ENCODE measurements around the gene ELMO3.
A peak's percentile ranks its signal among the peaks of the same experiment; 100 is the strongest.

Gene ELMO3, protein sequence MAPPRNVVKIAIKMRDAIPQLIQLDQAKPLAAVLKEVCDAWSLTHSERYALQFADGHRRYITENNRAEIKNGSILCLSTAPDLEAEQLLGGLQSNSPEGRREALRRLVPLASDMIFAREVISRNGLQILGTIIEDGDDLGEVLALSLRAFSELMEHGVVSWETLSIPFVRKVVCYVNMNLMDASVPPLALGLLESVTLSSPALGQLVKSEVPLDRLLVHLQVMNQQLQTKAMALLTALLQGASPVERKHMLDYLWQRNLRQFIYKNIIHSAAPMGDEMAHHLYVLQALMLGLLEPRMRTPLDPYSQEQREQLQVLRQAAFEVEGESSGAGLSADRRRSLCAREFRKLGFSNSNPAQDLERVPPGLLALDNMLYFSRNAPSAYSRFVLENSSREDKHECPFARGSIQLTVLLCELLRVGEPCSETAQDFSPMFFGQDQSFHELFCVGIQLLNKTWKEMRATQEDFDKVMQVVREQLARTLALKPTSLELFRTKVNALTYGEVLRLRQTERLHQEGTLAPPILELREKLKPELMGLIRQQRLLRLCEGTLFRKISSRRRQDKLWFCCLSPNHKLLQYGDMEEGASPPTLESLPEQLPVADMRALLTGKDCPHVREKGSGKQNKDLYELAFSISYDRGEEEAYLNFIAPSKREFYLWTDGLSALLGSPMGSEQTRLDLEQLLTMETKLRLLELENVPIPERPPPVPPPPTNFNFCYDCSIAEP

DNA sequence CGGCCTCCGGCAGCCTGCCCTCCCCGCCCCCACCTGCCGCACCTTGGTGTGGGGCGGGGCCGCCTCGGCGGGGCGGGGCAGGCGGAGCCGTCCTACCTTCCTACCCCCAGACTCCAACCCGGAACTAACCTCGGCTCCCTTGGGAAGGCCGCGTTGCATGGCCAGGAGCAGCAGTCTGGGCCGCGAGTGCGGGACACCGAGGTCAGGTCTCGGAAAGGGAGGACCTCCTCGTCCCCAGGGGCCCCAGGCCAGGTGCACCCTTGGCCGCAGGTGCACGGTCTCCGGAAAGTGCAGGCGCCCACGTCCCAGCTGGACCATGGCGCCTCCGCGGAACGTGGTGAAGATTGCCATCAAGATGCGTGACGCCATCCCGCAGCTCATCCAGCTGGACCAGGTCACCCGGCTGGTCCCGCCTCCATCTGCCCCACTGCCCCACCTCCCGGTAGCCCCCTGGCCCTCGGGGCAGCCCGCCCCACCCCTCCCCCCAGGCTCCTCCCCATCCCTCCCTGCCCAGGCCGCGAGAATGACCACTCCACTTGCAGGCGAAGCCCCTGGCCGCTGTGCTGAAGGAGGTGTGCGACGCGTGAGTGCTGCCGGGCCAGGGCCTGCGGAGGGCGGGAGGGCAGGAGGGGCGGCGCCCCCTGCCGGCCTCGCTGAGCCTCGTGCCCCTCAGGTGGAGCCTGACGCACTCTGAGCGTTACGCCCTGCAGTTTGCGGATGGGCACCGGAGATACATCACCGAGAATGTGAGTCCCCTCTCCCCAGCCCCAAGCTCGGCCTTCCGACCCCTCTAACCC lies at the start of gene ELMO3:
TSS of gene ELMO3 (plus strand) at position 121 of the 797 bp plus-strand sequence. CDS start at position 317, 196 bp downstream.
- no peak for DNase-seq

DNA sequence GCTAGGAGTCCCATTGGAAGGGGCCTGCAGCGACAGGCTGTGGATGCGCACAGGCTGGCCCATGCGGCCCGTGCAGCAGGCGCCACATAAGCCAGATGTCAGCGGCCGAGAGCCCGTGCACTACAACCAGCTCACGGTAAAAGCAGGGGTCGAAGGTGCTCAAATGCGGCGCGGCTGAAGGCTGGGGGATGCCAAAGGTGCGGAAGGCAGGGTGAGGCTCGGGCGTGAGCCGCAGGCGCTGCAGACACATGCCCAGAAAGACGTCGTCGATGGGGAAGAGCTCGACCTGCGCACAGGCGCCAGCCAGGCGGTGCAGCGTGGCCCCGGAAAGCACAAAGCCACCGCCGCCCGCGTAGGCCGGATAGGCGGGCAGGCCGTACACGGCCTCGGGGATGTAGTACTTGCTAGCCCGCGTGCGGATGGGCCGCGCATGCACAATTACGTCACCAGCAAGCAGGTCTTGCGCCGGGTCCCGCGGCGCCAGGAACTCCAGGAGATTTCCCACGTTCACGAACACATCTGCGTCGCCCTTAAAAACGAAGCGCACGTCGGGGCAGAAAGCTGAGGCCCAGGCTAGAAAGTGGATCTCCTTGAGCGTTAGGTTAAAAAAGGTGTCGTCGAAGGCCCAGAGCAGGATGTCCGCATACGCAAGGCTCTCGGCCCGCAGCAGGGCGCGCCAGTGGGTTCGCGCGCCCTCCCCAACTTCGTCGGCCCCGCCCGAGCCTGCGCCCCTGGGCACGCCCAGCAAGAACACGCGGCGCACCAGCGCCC lies 49.5 kb upstream of the ELMO3 start:
- no peak for DNase-seq

DNA sequence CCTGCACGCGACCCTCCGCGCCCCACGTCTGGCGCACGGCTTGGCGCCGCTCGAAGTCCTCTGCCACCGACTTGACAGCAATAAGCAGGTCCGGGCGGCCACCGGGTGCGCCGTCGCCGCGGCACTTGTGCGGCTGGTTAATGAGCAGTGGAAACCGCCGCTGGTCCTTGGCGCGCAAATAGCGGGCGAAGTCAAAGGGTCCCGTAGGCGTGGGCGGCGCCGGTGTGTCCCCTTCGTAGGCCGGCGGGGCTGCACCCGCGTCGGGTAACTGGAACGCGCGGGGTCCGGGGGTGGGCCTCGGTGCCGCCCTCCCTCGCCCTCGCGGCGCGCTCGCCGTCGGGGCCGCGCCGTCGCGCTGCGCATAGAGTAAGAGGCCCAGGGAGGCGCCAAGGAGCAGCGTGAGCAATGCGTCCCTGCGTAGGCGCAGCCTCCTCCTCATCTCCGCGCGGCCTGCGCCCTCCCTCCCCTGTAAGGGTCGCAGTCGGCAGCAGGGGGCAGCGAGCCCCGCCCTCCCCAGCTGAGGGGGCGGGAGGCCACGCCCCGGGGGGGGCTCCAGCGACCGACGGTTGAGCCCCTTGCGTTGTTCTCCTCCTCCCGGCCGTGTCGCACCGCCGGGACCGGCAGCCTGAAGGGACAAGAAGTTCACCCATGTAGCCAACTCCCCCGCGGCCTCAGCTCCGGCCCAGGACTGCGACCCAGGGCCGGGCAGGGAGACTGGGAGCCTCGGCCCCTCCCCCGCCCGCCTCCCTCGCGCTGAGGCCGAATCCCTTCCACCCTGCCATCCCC lies 48.7 kb upstream of the ELMO3 start:
- no peak for DNase-seq

DNA sequence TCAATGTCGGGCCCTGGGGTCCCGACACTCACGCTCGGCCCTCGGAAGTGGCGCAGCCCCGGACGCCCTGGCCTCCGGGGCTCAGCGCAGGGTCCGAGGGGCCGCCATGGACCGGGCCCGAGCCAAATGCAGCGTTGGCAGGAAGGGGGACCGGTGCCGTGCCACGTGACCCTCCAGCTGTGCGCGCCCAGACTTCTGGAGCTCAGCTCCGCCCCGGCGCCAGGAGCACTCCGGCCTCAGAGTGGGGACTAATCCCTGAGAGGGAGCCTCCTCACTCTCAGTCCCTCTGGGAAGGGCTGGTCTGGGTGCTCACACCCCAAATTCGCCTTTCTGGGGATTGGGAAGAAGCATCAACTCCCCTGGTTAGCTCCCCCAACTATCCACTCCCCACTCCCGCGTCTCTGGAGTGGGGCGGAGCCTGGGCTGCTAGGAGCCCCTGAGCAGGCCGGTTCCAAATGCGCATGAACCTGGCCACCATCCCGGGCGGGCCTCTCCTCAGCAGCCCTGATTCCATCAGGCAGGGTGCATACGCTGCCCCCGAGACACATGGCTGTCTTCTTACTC lies 48.0 kb upstream of the ELMO3 start, which contains the start of gene B3GNT9:
TSS of gene B3GNT9 (minus strand) at position 166 of the 564 bp plus-strand sequence. CDS start 513 bp downstream, outside the sequence.
- no peak for DNase-seq

DNA sequence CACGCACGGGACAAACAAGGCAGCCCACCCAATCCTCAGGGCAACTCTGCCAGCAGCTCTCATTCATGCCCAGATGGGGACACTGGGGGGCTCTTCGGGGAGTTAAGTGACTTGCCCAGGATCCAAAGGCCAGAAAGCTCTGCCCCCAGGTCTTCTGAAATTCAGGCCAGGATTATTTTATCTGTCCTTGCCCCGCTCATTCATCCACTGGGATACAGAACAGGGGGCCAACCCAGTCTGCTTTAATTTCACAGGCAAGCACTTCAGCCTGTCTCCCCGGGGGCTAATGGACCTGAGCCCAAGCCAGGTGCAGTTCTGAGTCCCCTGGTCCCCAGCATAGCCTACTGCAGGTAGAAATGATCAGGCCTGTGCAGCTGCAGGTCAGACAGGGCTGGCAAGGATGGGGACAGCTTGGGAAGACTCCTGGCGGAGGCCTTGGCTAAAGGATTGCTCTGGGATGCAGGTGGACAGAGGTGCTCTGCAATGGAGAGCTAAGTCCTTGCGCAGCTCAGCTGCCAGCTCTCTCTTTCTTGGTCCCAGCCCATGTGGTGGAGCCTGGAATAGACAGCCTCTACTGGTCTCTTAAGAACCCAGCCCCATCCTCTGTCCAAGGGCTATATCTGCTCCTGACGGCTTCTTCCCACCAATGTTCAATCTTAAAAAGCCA lies 47.4 kb upstream of the ELMO3 start:
- DNase-seq, result no peak

DNA sequence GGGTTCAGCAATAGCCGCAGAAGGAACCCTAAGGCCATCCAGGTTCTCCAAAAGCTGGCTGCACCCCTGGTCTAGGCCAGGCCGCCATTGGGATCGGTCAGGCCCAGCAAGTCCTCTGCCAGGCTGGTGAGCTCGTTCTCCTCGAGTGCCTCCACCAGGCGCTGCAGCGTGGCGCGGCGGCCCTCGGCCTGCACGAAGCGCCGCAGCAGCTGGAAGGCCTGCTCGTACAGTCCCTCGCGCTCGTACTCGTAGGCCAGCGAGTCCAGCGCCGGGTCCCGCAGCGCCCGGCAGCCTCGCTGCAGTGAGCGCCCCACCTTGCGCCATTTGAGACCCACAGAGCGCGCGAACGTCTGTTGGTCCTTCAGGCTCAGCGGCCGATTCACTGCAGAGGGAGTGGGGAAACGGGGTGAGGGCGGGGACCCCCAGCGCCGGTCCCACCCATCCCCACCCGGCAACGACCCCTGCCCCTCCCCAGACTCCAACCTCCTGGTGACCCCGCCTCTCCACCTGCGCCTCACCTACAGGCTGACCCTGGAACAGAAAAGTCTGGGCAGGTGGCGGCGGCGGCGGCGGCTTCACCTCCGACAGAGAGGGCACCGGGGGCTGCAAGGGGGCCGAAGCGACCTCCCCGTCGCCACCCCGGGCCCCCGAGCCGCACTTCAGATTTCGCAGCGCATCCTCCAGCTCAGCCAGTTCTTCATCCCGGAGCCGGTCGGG lies 44.2 kb upstream of the ELMO3 start:
- DNase-seq, result no peak

DNA sequence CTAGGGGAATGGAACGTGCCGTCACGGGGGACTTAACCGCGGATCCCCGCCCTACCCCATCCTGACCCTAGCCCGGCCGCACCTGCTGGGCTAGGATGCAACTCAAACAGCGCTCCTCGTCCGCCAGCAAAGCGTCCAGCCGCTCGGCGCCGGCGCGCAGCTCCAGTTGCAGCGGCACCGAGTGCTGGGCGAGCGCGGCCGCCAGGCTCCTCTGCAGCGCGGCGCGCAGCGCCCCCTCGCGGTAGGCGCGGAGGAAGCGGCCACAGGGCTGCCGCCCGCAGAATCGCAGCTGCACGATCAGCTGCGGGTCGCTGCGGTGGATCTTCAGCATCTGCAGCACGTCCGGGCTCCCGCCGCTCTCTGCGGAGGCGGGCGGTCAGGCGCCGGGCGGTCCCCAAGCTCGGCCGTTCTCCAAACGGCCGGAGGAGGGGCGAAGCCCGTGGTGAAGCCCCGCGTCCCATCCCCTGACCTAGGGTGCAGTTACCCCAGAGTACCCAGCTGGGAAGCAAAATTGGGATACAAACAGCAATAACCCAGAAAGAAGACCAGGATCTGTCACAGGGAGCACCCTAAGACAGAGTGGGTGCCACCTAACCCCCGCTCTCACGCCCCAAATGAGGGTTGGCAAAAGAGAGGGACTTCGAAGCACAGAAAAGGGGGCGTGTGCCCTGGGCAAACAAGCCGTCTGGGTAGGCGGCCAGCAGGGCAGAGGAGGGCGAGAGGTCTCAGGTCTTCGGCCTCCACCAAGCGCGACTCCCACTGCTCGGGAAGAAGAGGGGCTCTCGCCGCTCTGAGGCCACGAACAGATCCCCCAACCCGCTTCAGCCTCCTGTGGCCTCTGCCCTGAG lies 43.4 kb upstream of the ELMO3 start:
- DNase-seq, result peak; percentile 60 to 80 (median 67)

DNA sequence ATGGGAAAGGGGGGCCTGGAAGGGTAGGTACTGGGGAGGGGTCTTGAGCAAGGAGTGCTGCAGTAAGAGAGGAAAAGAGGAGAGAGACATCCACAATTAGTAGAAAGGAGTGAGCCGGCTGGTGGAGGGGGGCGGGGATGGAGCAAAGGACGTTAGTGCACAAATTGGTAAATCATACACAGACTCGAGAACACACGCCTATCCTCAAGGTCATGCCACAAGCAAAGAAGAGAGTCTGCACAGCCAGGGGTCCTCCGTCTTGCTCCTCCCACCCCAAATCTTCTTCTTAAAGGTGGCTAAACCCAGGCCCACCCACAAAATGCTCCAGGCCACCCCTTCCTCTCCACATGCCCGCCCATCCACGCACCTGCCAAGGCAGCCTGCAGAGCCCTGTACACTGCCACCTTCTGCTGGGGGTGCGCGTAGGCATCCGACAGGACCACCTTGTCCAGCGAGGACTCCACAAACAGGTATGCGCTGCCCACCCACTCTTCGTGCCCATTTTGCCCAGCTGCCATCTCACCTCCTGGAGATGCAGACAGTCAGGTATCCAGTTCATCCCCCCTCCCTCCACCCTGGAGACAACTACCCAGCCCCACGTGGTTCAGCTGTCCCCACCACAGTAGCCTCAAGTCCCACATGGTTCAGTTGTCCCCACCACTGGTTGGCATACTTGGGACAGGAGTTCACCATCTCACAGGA lies 42.6 kb upstream of the ELMO3 start:
- DNase-seq, result no peak

DNA sequence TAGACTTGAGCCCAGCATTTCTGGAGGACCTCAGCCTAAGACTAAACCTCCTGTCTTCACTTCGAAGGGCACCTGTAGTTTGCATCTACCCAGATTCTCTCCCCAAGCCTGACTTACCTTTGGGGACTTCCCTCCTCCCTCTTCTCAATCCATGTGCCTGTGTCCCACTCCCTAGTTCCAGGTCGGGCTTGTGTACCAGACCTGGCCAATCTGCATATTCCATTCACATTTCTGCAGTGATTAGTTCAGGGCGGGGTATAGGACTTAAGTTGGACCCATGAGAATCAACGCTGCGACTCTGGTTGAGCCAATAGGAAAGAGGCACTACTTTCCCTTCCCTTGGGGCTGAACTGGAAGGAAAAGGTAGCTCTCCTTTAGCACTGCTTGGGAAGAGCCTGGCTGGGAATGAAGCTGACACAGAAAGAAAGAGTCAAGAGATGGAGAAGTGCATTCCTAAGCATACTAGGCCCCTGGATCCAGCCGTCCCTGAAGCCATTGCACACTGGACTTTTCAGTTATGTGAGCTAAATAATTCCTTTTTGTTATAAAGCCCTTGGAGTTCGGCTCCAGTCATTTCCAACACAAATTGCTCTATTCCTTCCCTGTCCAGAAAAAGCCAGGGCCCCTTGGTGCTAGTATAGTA lies 41.7 kb upstream of the ELMO3 start:
- DNase-seq, result no peak

DNA sequence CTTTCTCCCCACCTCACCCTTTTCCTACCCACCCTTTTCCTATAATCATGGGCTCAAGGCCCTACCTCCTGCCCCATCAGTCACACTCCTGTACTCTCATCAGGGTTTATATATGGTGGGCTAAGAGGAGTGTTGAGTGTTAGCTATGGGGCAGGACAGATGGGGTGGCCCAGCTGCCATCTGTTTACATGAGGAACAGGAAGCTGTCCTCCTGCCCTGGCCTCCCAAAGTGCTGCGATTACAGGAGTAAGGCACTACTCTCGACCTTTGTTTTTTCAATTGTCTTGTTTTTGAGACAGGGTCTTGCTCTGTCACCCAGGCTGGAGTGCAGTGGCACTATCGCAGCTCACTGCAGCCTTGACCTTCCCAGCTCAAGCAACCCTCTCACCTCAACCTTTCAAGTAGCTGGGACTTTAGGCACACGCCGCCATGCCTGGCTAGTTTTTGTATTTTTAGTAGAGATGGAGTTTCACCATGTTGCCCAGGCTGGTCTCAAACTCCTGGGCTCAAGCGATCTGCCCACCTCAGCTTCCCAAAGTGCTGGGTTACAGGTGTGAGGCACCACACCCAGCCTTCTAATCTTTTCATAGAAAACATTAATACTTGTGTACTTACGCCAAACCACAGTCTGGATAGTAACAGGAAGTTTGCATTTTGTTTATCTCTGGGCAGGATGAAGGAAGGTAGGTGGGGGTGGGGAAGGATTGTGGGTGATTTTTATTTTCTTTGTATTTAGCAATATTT lies 40.9 kb upstream of the ELMO3 start:
- DNase-seq, result no peak

DNA sequence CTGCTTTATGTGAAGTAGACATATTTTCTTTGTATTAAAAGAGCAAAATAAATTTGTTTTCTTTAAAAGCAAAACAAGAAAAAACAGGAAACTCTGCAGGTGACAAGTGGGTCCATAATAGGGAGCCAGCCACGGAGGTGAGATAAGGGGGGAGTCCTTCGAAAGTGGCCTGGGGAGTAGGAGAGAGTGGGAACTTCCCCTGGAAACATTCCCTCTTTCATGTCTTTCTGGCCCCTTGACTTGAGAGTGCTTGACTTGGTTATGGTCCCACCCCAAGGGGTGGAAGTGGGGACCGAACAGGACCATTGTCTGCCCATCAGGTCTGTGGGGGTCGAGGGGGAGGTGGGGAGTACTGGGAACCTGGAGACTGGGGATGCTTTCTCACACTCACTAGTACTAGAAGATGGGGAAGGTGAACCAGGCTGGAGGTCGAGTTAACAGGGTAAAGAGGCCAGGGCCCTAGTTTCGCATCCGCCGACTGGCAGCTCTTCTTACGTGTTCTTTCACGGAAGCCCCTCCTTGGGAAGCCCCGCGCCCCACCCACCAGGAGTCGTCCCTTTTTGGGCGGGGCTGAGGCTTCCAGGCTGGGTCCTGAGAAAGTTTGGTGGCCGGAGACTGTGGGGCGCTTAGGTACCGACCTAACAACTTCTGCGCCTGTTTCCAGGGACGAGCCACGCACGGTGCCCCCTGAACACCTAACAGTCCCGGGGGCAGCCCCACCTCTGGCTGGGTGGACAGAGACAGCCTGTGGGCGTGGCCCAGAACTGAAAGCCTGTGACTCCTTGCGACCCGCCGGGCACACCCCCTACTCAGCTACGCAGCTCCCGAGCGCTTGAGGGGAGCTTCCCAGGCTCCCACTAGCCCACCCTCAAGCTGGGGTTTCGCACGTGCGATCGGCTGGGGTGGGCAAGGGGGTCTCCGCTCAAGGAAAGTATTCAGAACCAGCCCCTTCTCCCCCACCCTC lies 40.0 kb upstream of the ELMO3 start:
- peak in 2 of 4 experiments; percentile 50 to 67 for DNase-seq

DNA sequence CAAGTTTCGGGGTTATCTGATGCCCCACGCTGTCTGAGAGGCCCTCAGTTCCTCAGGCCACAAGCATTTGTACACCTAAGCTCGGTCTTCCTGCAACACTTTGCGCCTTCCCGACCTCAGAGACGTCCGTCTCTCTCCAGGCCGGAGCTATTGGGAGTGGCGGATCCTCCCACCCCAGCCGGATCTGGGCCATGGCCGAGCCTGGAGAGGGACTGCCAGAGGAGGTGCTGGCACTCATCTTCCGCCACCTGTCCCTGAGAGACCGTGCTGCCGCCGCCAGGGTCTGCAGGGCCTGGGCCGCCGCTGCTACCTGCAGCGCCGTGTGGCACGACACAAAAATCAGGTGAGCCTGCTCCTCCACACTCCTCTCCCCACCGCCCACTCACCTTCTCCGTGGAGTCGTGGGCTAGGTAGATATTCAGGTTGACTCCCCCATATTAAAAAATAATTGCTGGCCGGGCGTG lies 37.3 kb upstream of the ELMO3 start:
- DNase-seq, result no peak

DNA sequence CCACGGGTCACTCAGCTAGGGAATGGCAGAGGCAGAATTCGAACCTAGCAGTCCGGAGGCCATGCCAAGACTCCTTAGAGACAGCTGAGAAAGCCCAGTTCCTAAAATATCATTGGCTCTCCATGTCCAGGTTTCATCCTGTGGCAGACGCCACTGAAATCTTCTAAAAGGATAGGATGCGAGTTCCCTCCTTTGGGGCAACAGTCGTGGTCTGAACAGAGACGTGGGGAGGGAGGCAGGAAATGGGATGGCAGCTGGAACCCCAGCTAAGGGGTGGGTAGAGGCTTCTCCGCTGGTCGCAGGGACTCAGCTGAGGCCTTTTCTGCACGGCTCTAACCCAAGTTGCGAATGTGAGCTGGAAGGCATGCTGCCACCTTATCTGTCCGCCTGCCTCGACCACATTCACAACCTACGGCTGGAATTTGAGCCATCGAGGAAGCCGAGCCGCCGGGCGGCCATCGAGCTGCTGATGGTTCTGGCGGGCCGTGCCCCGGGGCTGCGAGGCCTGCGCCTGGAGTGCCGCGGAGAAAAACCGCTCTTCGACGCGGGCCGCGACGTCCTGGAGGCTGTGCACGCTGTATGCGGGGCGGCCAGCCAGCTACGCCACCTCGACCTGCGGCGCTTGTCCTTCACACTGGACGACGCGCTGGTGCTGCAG lies 36.3 kb upstream of the ELMO3 start:
- no peak for DNase-seq

DNA sequence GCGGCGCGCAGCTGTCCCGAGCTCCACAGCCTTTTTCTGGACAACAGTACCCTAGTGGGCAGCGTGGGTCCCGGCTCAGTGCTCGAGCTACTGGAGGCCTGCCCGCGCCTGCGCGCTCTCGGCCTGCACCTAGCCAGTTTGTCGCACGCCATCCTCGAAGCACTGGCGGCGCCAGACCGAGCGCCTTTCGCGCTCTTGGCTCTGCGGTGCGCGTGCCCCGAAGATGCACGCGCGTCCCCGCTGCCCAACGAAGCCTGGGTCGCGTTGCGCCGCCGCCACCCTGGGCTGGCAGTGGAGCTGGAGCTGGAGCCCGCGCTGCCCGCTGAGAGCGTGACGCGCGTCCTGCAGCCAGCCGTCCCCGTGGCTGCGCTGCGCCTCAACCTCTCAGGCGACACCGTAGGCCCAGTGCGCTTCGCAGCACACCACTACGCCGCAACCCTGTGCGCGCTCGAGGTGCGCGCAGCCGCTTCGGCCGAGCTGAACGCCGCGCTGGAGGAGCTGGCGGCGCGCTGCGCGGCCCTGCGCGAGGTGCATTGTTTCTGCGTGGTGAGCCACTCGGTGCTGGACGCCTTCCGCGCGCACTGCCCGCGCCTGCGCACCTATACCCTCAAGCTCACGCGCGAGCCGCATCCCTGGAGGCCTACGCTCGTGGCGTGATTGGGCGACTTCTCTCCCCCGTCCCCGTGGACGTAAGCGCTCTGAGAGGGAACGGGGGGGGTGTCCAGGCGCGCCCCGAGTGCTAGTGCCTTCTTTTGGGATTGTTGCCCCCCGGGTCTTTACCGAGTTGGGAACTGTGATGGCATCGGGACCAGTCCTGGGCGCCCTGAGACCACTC lies 35.5 kb upstream of the ELMO3 start:
- DNase-seq, result peak in 1 of 4 experiments; percentile 19

Data from activated naive CD4-positive, alpha-beta T cell (primary cell).